ENCODE data around the gene ZNF772.

- TF ChIP-seq TAF1 (IDR thresholded peaks at IDR 0.05; ENCODE audit: low read depth) (no peak), CREB1 (IDR thresholded peaks at IDR 0.05; ENCODE audit: low read depth) (no peak), TCF12 (IDR thresholded peaks at IDR 0.05; ENCODE audit: low read depth) (no peak), FOXM1 (IDR thresholded peaks at IDR 0.05; ENCODE audit: borderline replicate concordance, low read depth) (no peak), EGR1 (IDR thresholded peaks at IDR 0.05) (no peak), EP300 (IDR thresholded peaks at IDR 0.05; ENCODE audit: borderline replicate concordance) (no peak)
Measured at GRCh38 chr19:57436417-57436816, 40.9 kb downstream of the ZNF772 start.

Data from Ishikawa (cell line).